Uterus (tissue), 2 donors: ENCODE results near the gene AK9.

Experiments
- POLR2A ChIP-seq, 2 donors: fragments of 450-650 bp; IDR thresholded peaks; one replicate each; pipeline ENCODE4 v1.6.1; 2016; ENCODE audit warnings: antibody characterized with exemption in 2 of 2, mild to moderate bottlenecking in 1 of 2, moderate library complexity in 1 of 2
- TF ChIP-seq, protein P1 (sequence below), 4 experiments: fragments of 200-600 bp in 2 of 4; fragments of 450-650 bp in 2 of 4; sonication (generic) in 2 of 4; IDR thresholded peaks; one replicate each; pipeline ENCODE4 v1.5.1; 2016 to 2019; ENCODE audit warnings: antibody characterized with exemption in 4 of 4, mild to moderate bottlenecking in 2 of 4, moderate library complexity in 1 of 4

DNA sequence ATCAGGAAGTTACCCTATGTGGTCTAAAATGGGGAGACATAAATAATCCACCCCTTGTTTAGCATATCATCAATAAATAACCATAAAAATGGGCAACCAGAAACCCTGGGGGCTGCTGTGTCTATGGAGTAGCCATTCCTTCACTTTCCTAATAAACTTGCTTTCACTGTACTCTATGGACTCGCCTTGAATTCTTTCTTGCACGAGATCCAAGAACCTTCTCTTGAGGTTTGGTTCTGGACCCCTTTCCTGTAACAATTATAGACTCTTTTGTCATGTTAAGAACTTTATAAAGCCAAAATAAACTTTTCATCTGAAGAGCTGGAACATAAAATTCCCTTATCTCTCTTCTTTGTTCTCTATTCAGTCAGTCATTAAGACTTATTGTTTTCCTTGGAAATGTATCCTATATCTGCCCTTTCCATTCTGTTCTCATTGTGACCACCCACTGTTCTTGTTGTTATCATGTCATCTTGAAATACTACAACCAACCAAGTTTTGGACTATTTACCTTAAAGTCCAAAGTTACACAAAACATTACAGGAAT, 178.7 kb downstream of the AK9 start:
- TF ChIP-seq, protein P1, sequence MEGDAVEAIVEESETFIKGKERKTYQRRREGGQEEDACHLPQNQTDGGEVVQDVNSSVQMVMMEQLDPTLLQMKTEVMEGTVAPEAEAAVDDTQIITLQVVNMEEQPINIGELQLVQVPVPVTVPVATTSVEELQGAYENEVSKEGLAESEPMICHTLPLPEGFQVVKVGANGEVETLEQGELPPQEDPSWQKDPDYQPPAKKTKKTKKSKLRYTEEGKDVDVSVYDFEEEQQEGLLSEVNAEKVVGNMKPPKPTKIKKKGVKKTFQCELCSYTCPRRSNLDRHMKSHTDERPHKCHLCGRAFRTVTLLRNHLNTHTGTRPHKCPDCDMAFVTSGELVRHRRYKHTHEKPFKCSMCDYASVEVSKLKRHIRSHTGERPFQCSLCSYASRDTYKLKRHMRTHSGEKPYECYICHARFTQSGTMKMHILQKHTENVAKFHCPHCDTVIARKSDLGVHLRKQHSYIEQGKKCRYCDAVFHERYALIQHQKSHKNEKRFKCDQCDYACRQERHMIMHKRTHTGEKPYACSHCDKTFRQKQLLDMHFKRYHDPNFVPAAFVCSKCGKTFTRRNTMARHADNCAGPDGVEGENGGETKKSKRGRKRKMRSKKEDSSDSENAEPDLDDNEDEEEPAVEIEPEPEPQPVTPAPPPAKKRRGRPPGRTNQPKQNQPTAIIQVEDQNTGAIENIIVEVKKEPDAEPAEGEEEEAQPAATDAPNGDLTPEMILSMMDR (IDR thresholded peaks at IDR 0.05) = no peak
- TF ChIP-seq POLR2A (IDR thresholded peaks at IDR 0.05) = no peak
